Natural killer cell (primary cell): ENCODE data around the gene TBC1D2B. TPM values are rescaled to one million over a fixed set of nuclear protein-coding genes. Genes with fewer than 3 reads are reported as not detected.

Experiments used
- ATAC-seq, 3 donors: fragments of 150-1000 bp in 2 of 3; fragments of 200-7000 bp in 1 of 3; cut with Tn5 transposase; 1 replicate in 1 of 3; 2 replicates in 2 of 3; pipeline ENCODE4 v1.10.0; 2021; ENCODE audit warnings: mild to moderate bottlenecking in 2 of 3, moderate library complexity in 2 of 3
- DNase-seq, 2 donors: peaks; one replicate each; pipeline versions ENCODE4 v3.0.0 to v3.0.0-alpha.2; 2013 to 2021; ENCODE audit warnings: mixed read lengths in 1 of 2
- H3K27ac ChIP-seq: one replicate; pipeline ENCODE4 v1.5.1; 2013; ENCODE audit warnings: mild to moderate bottlenecking, low read length
- H3K27me3 ChIP-seq: one replicate; pipeline ENCODE4 v1.6.1; 2013; ENCODE audit warnings: low read length; ENCODE audit not compliant: control insufficient read depth, insufficient read depth
- H3K36me3 ChIP-seq: one replicate; pipeline ENCODE4 v1.6.1; 2013; ENCODE audit warnings: low read length; ENCODE audit not compliant: control insufficient read depth, insufficient read depth
- H3K4me1 ChIP-seq: one replicate; pipeline ENCODE4 v1.6.1; 2013; ENCODE audit warnings: low read length; ENCODE audit not compliant: control insufficient read depth, insufficient read depth
- H3K4me3 ChIP-seq: one replicate; pipeline ENCODE4 v1.5.1; 2013; ENCODE audit warnings: low read length
- H3K9me3 ChIP-seq: one replicate; pipeline ENCODE4 v1.6.1; 2013; ENCODE audit warnings: low read length; ENCODE audit not compliant: control insufficient read depth, insufficient read depth
- H3K27ac Mint-ChIP-seq, 2 donors: one replicate each; pipeline ENCODE4 v1.8.0; 2022; ENCODE audit warnings: mild to moderate bottlenecking in 2 of 2, mixed read lengths in 2 of 2, moderate library complexity in 1 of 2
- H3K27me3 Mint-ChIP-seq, 2 donors: one replicate each; pipeline ENCODE4 v1.8.0; 2022; ENCODE audit warnings: low read depth in 2 of 2, mixed read lengths in 2 of 2
- H3K36me3 Mint-ChIP-seq: one replicate; pipeline ENCODE4 v1.8.0; 2022; ENCODE audit warnings: mixed read lengths
- H3K4me1 Mint-ChIP-seq, 2 donors: one replicate each; pipeline ENCODE4 v1.8.0; 2022; ENCODE audit warnings: mixed read lengths in 2 of 2
- H3K4me3 Mint-ChIP-seq: one replicate; pipeline ENCODE4 v1.8.0; 2022; ENCODE audit warnings: mild to moderate bottlenecking, moderate library complexity, mixed read lengths
- H3K9me3 Mint-ChIP-seq, 2 donors: one replicate each; pipeline ENCODE4 v1.8.0; 2022; ENCODE audit warnings: mixed read lengths in 2 of 2
- CTCF ChIP-seq: fragments of 200-600 bp; IDR thresholded peaks from one replicate; pipeline ENCODE4 v1.8.0; 2022; ENCODE audit warnings: antibody characterized with exemption
- WGBS: methylation state at CpG from one replicate; pipeline ENCODE4 v1.1.7; 2013; ENCODE audit warnings: missing lambda C conversion rate; ENCODE audit not compliant: insufficient coverage; 5-methylcytosine and 5-hydroxymethylcytosine counted together
- intact Hi-C: fragments of 100-400 bp; cut with micrococcal nuclease; formaldehyde crosslinking; loops from one replicate; pipeline ENCODE4 v1.14.2; 2022
- total RNA-seq, 4 donors: library from RNA; stranded (reverse); fragments of 120-200 nt in 1 of 4; gene quantifications; one replicate each; pipeline versions ENCODE4 v1.2.3 to v1.2.4, GENCODE V29; 2013 to 2022

The TBC1D2B gene
- total RNA-seq, 3 donors from 2014 or later (not counting 1 experiment from before 2014, with no cell fraction given) = 54.0 to 83.5 (median 56.7) TPM

DNA sequence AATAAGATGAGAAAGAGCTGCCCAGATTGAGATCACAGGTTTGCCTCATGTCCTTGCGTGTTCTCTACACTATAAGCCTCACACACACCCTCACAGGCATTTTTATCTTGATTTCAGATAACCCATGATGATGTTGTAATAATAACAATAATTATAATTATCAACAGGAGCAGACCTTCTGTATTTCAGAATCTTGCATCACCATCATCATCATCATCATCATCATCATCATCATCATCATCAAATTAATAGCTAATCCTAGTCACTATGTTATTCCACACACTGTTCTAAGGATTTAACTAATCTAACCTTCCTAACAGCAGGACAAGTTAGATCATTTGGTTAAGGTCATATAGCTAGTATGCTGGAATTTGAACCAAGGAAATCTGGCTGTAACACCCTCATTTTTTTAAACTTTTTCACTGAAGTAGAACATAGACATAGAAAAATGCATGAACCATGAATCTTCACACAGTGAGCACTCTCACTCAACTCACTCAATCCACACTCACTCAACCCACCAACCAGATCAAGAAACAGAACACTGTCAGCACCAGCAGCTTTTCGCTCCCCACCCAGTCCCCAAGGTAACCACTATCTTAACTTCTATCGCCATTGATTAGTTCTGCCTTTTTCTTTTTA is 13.0 kb upstream of the TBC1D2B start:
- H3K27ac ChIP-seq = no peak overlapping the region
- intact Hi-C loops = no loop called here
- H3K4me1 Mint-ChIP-seq = peaks cover 0 to 5% of the 10 kb centered on the region in 2 donors
- no peak for DNase-seq
- peaks cover 13% of the 10 kb centered on the region for H3K4me1 ChIP-seq
- H3K27me3 Mint-ChIP-seq = peaks cover 0 to 7% of the 10 kb centered on the region in 2 donors
- no peak overlapping the region for H3K4me3 ChIP-seq
- no peaks in the 10 kb centered on the region for H3K27me3 ChIP-seq
- no peak for ATAC-seq
- H3K9me3 ChIP-seq = no peaks in the 10 kb centered on the region
- H3K9me3 Mint-ChIP-seq = no peaks in the 10 kb centered on the region
- no peak for TF ChIP-seq CTCF
- WGBS = 98% methylated on average over 2 of the region's 3 CpGs
- no peaks in the 10 kb centered on the region for H3K36me3 ChIP-seq
- H3K27ac Mint-ChIP-seq = no peak overlapping the region
- H3K36me3 Mint-ChIP-seq = no peaks in the 10 kb centered on the region
- no peak overlapping the region for H3K4me3 Mint-ChIP-seq

DNA sequence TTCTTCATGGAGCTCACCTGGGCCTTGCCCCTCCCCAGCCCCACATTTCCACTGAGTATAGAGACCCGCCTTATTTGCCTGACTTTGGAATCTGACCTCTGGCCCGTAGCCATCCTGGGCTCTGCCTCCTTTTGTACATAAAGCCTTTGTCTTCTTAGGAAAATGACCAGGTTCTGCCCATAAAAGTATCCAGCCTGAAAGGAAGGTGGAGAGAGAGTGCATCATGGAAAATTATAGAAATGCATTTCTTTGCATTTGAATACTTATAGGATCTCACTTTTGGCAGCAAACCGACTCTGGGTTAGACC is 11.2 kb upstream of the TBC1D2B start:
- H3K27me3 Mint-ChIP-seq = peaks cover 0 to 3% of the 10 kb centered on the region in 2 donors
- H3K9me3 Mint-ChIP-seq = no peaks in the 10 kb centered on the region
- no peaks in the 10 kb centered on the region for H3K9me3 ChIP-seq
- no peak overlapping the region for H3K4me3 Mint-ChIP-seq
- ATAC-seq = no peak
- no peaks in the 10 kb centered on the region for H3K36me3 Mint-ChIP-seq
- peaks cover 0 to 5% of the 10 kb centered on the region in 2 donors for H3K4me1 Mint-ChIP-seq
- H3K27ac ChIP-seq = no peak overlapping the region
- no peaks in the 10 kb centered on the region for H3K36me3 ChIP-seq
- no peak overlapping the region for H3K4me3 ChIP-seq
- 91% methylated on average over 3 of the region's 3 CpGs for WGBS
- no peaks in the 10 kb centered on the region for H3K27me3 ChIP-seq
- no peak for DNase-seq
- intact Hi-C loops = no loop called here
- no peak overlapping the region for H3K27ac Mint-ChIP-seq
- H3K4me1 ChIP-seq = peaks cover 17% of the 10 kb centered on the region
- no peak for TF ChIP-seq CTCF

GRCh38 chr15:78087951-78088772 is 10.7 kb upstream of the TBC1D2B start:
- Mint-ChIP-seq H3K36me3 (no peaks in the 10 kb centered on the region), H3K4me1 (peaks cover 0 to 5% of the 10 kb centered on the region in 2 donors), H3K4me3 (no peak overlapping the region), H3K27ac (no peak overlapping the region), H3K27me3 (peaks cover 0 to 3% of the 10 kb centered on the region in 2 donors), H3K9me3 (no peaks in the 10 kb centered on the region)
- Histone ChIP-seq H3K4me3 (no peak overlapping the region), H3K36me3 (no peaks in the 10 kb centered on the region), H3K4me1 (peaks cover 16% of the 10 kb centered on the region), H3K27ac (no peak overlapping the region), H3K27me3 (no peaks in the 10 kb centered on the region), H3K9me3 (no peaks in the 10 kb centered on the region)
- ATAC-seq (no peak), DNase-seq (no peak)
- 72% methylated on average over 12 of the region's 12 CpGs for whole genome bisulfite sequencing
- no peak for TF ChIP-seq CTCF
- intact Hi-C loops = no loop called here
